Keratinocyte (primary cell): Measurements from ENCODE around the gene SIPA1. TPM values are rescaled to one million over a fixed set of nuclear protein-coding genes. Genes with fewer than 3 reads are reported as not detected.
"Not testable (repeated sequence)": the region's sequence is repeated elsewhere in the genome, so short reads cannot be mapped to it uniquely, and the experiment has no call there.

Experiments used
- DNase-seq: peaks from one replicate; pipeline ENCODE4 v3.0.0-alpha.2; 2011; ENCODE audit warnings: low read depth, missing footprints, low spot score
- FAIRE-seq: peaks from 2 replicates; lab custom pipeline; 2011; peaks lifted over from hg19 to GRCh38; lab: Jason Lieb, UNC
- H2AFZ ChIP-seq: 2 replicates; pipeline ENCODE4 v1.6.0; 2012; ENCODE audit warnings: low read length, control low read depth, inconsistent platforms; ENCODE audit not compliant: control insufficient read depth
- H3K27ac ChIP-seq: 2 replicates; pipeline ENCODE4 v1.5.1; 2011; ENCODE audit warnings: low read length; ENCODE audit not compliant: control insufficient read depth, insufficient read depth
- H3K27me3 ChIP-seq: 3 replicates; pipeline ENCODE4 v1.6.0; 2011; ENCODE audit warnings: low read length; ENCODE audit not compliant: control insufficient read depth, insufficient read depth; ENCODE audit errors: extremely low read depth
- H3K36me3 ChIP-seq, 2 experiments: 2 replicates in 1 of 2; 3 replicates in 1 of 2; pipeline ENCODE4 v1.5.1; 2011; ENCODE audit warnings: low read length in 2 of 2, mild to moderate bottlenecking in 1 of 2; ENCODE audit not compliant: control insufficient read depth in 2 of 2, insufficient read depth in 2 of 2; ENCODE audit errors: extremely low read depth in 1 of 2
- H3K4me1 ChIP-seq: 3 replicates; pipeline ENCODE4 v1.5.1; 2011; ENCODE audit warnings: low read length; ENCODE audit not compliant: control insufficient read depth, insufficient read depth; ENCODE audit errors: extremely low read depth
- H3K4me2 ChIP-seq: 3 replicates; pipeline ENCODE4 v1.6.0; 2011; ENCODE audit warnings: low read depth, low read length; ENCODE audit not compliant: control insufficient read depth, insufficient read depth; ENCODE audit errors: extremely low read depth
- H3K4me3 ChIP-seq, 3 experiments: fragments of 200-600 bp in 1 of 3; sonication (generic) in 1 of 3; 2 replicates in 2 of 3; 3 replicates in 1 of 3; pipeline ENCODE4 v1.5.1; 2011 to 2016; ENCODE audit warnings: low read length in 3 of 3, mild to moderate bottlenecking in 3 of 3, control low read depth in 2 of 3, inconsistent platforms in 1 of 3, low read depth in 1 of 3, mixed read lengths in 1 of 3, mixed run types in 1 of 3, moderate library complexity in 1 of 3; ENCODE audit not compliant: control insufficient read depth in 2 of 3, insufficient read depth in 2 of 3; ENCODE audit errors: extremely low read depth in 1 of 3
- H3K79me2 ChIP-seq: 2 replicates; pipeline ENCODE4 v1.6.0; 2012; ENCODE audit warnings: low read length; ENCODE audit not compliant: control insufficient read depth, insufficient read depth
- H3K9ac ChIP-seq: 3 replicates; pipeline ENCODE4 v1.6.0; 2011; ENCODE audit warnings: low read length; ENCODE audit not compliant: control insufficient read depth, insufficient read depth; ENCODE audit errors: extremely low read depth
- H3K9me1 ChIP-seq: 3 replicates; pipeline ENCODE4 v1.6.0; 2011; ENCODE audit warnings: low read length; ENCODE audit not compliant: control insufficient read depth, insufficient read depth; ENCODE audit errors: extremely low read depth
- H3K9me3 ChIP-seq: 2 replicates; pipeline ENCODE4 v1.5.1; 2012; ENCODE audit warnings: low read depth, low read length; ENCODE audit not compliant: control insufficient read depth
- H4K20me1 ChIP-seq: 3 replicates; pipeline ENCODE4 v1.6.0; 2011; ENCODE audit warnings: low read length; ENCODE audit not compliant: control insufficient read depth, insufficient read depth; ENCODE audit errors: extremely low read depth
- EZH2 ChIP-seq: IDR thresholded peaks from one replicate; pipeline ENCODE4 v1.6.1; 2012; ENCODE audit warnings: inconsistent platforms, mild to moderate bottlenecking, low read length, moderate library complexity
- dilution Hi-C: fragments of 300-500 bp; cut with MboI; formaldehyde crosslinking; loops from one replicate; pipeline ENCODE4 v1.7.0; 2020; ENCODE audit warnings: low sequenced_read_pairs; ENCODE audit not compliant: extremely low pct_ligation_motif_present
- polyA plus RNA-seq, 5 experiments: library from polyadenylated mRNA; depleted of rRNA in 3 of 5; stranded (reverse) in 3 of 5; stranded (forward) in 1 of 5; unstranded in 1 of 5; fragments of >200 nt; gene quantifications; 1 replicate in 1 of 5; 2 replicates in 3 of 5; 3 replicates in 1 of 5; pipeline versions ENCODE4 v1.2.1 to v1.2.3, GENCODE V29; 2011 to 2012; ENCODE audit warnings: missing spikeins in 2 of 5, low read depth in 1 of 5, low replicate concordance in 1 of 5
- TF ChIP-seq, protein P1 (sequence below), 3 experiments: IDR thresholded peaks in 1 of 3; conservative IDR thresholded peaks in 1 of 3; optimal IDR thresholded peaks in 1 of 3; 2 replicates in 2 of 3; 3 replicates in 1 of 3; pipeline versions ENCODE3 to v1.5.1; 2011; ENCODE audit warnings: low read length in 3 of 3, mild to moderate bottlenecking in 3 of 3, moderate library complexity in 2 of 3, control low read depth in 1 of 3, inconsistent platforms in 1 of 3; ENCODE audit not compliant: insufficient read depth in 2 of 3; ENCODE audit errors: extremely low read depth in 1 of 3

The SIPA1 gene
- polyA plus RNA-seq, 1 donor (not counting 4 experiments of a cell fraction or from before 2014, with no cell fraction given), result 4.5 TPM

DNA sequence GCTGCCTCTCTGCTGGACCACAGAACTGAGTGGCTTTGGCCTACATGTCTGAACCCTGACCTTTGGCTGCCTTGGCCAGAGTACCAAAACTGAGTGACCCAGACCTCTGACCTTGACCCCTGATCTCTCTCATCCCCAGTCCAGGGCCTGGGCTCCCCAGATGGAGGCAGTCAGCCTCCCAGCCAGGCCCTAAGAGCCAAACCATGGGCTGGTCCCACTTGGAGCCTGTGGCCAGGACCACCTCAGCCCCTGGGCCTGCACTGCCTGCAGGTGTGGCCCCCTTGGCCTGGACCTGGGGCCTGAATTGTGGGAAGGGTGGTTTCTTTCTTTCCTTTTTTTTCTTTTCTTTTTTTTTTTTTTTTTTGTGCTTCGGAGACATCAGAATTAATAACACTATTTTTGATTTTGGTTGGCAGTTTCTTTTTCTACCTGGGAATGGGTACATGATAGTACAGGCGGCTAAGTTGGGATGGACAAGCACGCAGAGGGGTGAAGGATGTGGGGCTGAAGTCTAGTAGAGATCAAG is 806 bp upstream of the SIPA1 start:
- dilution Hi-C loops, result no loop called here
- Histone ChIP-seq H3K9ac (no peak overlapping the region), H4K20me1 (peaks cover 4% of the 10 kb centered on the region), H3K9me1 (peaks cover 2% of the 10 kb centered on the region), H3K27ac (no peak overlapping the region), H3K27me3 (no peaks in the 10 kb centered on the region), H3K4me2 (no peak overlapping the region), H3K79me2 (no peaks in the 10 kb centered on the region), H2AFZ (no peak overlapping the region), H3K9me3 (no peaks in the 10 kb centered on the region), H3K4me1 (peaks cover 7% of the 10 kb centered on the region), H3K4me3 (no peak overlapping the region), H3K36me3 (peaks cover 27 to 30% of the 10 kb centered on the region in 2 experiments)
- DNase-seq (no peak), FAIRE-seq (no peak)
- TF ChIP-seq, protein P1, sequence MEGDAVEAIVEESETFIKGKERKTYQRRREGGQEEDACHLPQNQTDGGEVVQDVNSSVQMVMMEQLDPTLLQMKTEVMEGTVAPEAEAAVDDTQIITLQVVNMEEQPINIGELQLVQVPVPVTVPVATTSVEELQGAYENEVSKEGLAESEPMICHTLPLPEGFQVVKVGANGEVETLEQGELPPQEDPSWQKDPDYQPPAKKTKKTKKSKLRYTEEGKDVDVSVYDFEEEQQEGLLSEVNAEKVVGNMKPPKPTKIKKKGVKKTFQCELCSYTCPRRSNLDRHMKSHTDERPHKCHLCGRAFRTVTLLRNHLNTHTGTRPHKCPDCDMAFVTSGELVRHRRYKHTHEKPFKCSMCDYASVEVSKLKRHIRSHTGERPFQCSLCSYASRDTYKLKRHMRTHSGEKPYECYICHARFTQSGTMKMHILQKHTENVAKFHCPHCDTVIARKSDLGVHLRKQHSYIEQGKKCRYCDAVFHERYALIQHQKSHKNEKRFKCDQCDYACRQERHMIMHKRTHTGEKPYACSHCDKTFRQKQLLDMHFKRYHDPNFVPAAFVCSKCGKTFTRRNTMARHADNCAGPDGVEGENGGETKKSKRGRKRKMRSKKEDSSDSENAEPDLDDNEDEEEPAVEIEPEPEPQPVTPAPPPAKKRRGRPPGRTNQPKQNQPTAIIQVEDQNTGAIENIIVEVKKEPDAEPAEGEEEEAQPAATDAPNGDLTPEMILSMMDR (optimal IDR thresholded peaks at IDR 0.05 in 1 of 3, IDR thresholded peaks at IDR 0.05 in 1 of 3, conservative IDR thresholded peaks at IDR 0.05 in 1 of 3; ENCODE audit: extremely low read depth in 1 of 3, insufficient read depth in 2 of 3, low read length in 3 of 3), result no peak
- no peak for TF ChIP-seq EZH2

DNA sequence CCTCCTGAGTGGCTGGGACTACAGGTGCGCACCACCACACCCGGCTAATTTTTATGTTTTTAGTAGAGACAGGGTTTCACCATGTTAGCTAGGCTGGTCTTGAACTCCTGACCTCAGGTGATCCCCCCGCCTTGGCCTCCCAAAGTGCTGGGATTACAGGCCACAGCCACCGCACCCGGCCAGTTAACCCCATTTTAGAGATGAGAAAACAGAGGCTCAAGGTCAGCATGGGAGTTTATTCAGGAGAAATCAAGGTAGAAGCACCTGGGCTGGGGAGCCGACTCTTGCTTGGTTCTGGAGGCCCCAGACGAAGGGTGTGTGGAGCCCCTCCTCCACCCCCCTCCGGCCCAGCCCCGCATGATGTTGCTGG is 1.3 kb downstream of the SIPA1 start:
- not testable (repeated sequence) for FAIRE-seq

More for the DNA sequence above, 1.3 kb downstream of the SIPA1 start:
- H3K27me3 ChIP-seq, H3K9me3 ChIP-seq, H3K4me3 ChIP-seq, H3K27ac ChIP-seq, H3K9ac ChIP-seq, H3K4me2 ChIP-seq, H3K79me2 ChIP-seq, dilution Hi-C loops, DNase-seq, H2AFZ ChIP-seq, H4K20me1 ChIP-seq, H3K9me1 ChIP-seq: not testable (repeated sequence)
- Histone ChIP-seq H3K36me3 (peaks cover 20 to 23% of the 10 kb centered on the region in 2 experiments), H3K4me1 (peaks cover 13% of the 10 kb centered on the region)
